ENCODE data around the gene CADM1.

The CADM1 gene

DNA sequence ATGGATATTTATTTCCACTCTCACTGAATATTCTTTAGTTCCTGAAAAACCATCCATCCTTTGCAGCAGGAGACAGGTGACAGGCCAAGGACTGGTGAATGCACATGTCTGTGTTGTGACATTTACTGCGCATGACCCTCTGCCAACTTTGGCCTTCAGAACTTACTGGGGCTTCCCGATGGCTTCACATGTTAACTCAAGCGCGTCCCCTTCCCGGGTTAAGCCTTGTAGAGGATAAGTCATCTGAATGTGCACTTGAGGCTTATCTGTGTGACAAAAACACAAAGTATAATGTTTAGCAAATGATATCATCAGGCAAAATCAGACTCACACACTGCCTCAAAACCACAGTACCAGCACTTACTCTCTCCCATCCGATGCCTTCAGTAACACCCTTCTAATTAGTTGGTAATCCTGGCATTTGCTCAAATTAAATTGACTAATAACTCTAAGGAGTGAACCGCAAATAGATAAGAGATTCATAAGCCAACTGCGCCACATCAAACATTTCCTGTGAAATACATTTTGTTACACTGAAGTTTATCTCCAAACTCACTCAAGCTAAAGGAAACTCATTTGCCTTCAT lies 286.4 kb downstream of the CADM1 start:
- TF ChIP-seq, protein P1, sequence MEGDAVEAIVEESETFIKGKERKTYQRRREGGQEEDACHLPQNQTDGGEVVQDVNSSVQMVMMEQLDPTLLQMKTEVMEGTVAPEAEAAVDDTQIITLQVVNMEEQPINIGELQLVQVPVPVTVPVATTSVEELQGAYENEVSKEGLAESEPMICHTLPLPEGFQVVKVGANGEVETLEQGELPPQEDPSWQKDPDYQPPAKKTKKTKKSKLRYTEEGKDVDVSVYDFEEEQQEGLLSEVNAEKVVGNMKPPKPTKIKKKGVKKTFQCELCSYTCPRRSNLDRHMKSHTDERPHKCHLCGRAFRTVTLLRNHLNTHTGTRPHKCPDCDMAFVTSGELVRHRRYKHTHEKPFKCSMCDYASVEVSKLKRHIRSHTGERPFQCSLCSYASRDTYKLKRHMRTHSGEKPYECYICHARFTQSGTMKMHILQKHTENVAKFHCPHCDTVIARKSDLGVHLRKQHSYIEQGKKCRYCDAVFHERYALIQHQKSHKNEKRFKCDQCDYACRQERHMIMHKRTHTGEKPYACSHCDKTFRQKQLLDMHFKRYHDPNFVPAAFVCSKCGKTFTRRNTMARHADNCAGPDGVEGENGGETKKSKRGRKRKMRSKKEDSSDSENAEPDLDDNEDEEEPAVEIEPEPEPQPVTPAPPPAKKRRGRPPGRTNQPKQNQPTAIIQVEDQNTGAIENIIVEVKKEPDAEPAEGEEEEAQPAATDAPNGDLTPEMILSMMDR (IDR thresholded peaks at IDR 0.05): no peak
- H3K9me3 ChIP-seq: no peaks in the 10 kb centered on the region
- no peaks in the 10 kb centered on the region for H3K4me1 ChIP-seq
- no peak overlapping the region for H3K4me3 ChIP-seq
- DNase-seq: no peak
- no peak overlapping the region for H3K27ac ChIP-seq
- H3K27me3 ChIP-seq: no peaks in the 10 kb centered on the region
- no peaks in the 10 kb centered on the region for H3K36me3 ChIP-seq
- intact Hi-C loops (cut with DNase I; ENCODE audit: low total_unique reads): no loop called here

DNA sequence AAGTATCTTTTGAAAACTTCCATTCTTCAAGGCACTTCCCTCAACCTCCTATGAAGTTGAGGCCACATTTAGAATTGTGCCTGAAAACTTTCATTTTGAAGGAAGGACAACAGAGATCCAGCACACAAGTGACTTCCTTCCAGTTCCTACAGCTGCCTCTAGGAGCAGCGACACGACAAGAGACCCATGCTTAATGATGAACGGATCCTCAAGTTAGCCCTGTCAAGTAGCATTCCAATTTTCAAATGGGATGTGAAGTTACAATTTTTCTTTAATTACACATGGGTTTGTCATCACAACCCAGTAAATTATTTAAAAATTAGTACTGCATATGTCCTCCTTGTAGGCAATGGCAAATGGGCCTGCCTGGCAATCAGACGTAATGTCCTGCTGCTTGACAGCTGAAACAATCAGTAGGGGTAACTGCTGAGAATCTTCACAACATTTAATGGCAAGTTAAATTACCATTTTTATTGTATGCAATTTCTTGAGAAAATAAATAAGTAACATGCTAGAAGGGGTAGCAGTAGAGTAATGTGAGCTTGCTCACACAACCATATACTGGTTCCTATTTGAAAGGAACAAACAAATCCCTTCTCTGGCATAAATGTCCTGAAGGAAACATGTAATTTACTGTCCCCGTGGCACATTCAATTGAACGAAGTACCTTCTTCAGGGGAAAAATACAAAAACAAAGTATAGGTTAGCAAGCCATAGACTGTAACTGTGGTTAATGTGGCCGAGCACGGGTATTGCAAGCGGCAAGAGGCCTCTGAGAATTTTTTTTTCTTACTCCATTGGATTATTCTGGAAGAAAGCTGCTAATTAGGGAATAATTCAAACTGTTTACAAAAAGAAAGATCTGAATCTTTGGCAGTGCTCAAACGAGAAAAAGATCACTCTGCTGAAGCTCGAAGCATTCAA lies 288.3 kb downstream of the CADM1 start:
- intact Hi-C loops (cut with DNase I; ENCODE audit: low total_unique reads): no loop called here
- Histone ChIP-seq H3K9me3 (no peaks in the 10 kb centered on the region), H3K4me3 (no peak overlapping the region), H3K36me3 (no peaks in the 10 kb centered on the region), H3K4me1 (no peaks in the 10 kb centered on the region), H3K27me3 (no peaks in the 10 kb centered on the region), H3K27ac (no peak overlapping the region)
- DNase-seq: no peak
- TF ChIP-seq, protein P1 (IDR thresholded peaks at IDR 0.05): no peak

DNA sequence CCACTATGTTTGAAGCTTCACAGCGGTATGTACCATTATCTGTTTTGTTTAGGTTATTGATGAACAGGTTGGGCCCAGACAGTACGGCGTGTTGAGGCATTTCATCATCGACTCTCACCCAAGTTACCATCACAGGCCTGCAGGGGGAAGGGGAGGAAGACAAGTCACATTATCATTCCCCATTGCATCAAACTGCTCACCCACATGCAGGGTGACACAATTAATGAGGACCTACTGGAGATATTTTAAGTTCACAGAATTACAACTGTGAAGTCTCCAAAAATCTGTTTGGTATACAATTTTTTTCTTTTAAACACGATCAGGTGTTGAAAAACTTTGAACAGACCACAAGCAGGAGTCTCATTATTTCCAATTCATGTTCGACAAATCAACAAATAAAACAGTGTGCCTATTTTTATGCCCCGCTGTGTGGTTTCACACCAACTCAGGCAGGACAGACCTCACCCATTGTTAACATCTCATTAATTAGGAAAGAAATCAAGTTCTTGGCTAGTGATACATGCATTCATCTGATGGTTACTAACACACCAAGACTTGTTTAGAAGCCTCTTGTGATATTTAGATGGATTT lies 289.5 kb downstream of the CADM1 start:
- intact Hi-C loops (cut with DNase I; ENCODE audit: low total_unique reads): no loop called here
- Histone ChIP-seq H3K4me1 (no peaks in the 10 kb centered on the region), H3K4me3 (no peak overlapping the region), H3K27me3 (no peaks in the 10 kb centered on the region), H3K27ac (no peak overlapping the region), H3K36me3 (no peaks in the 10 kb centered on the region), H3K9me3 (no peaks in the 10 kb centered on the region)
- DNase-seq: no peak
- TF ChIP-seq, protein P1 (IDR thresholded peaks at IDR 0.05): no peak

DNA sequence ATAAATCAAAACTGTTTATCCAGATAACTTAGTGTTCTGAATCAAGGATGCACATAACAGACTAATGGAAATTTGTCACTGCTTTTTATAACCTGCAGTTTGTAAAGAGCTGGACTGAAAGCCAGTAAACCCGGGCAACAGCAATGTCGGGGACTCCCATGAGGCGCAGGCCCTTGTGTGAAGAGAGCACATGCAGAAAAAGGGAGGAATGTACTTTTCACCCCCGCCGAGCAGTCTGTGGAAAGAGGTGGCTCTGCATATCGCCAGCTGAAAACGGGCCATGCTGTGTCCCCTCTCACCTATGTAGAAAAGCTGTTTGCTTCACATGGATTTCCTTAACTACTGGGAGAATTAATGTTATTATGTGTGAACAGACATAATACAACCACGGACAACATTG lies 291.2 kb downstream of the CADM1 start:
- Histone ChIP-seq H3K4me3 (no peak overlapping the region), H3K27me3 (no peaks in the 10 kb centered on the region), H3K27ac (no peak overlapping the region), H3K36me3 (no peaks in the 10 kb centered on the region), H3K9me3 (no peaks in the 10 kb centered on the region), H3K4me1 (no peaks in the 10 kb centered on the region)
- intact Hi-C loops (cut with DNase I; ENCODE audit: low total_unique reads): no loop called here
- DNase-seq: no peak
- TF ChIP-seq, protein P1 (IDR thresholded peaks at IDR 0.05): no peak

DNA sequence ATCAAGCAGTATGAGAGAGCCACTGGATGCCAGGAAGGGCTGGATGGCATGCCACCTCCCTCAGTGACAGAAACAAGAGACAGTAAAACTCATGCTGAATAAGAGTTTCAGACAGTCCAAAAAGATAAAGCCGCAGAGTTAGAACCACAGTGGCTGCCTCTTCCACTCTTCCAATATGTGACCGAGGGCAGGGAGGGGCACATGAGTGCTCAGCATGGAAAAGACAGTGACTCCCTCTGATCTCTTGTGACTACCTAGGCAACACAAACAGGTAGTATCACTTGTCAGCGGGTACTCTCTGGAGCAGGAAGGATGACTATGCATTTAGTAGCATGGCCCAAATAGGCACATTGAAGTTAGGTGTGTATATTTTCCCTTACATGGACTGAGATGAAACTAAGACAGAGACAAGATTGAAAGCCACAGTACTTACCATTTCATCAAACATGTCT lies 295.4 kb downstream of the CADM1 start:
- TF ChIP-seq, protein P1 (IDR thresholded peaks at IDR 0.05): no peak
- H3K27ac ChIP-seq: no peak overlapping the region
- H3K9me3 ChIP-seq: no peaks in the 10 kb centered on the region
- intact Hi-C loops (cut with DNase I; ENCODE audit: low total_unique reads): no loop called here
- H3K27me3 ChIP-seq: no peaks in the 10 kb centered on the region
- no peaks in the 10 kb centered on the region for H3K36me3 ChIP-seq
- no peak for DNase-seq
- no peak overlapping the region for H3K4me3 ChIP-seq
- H3K4me1 ChIP-seq: no peaks in the 10 kb centered on the region

Data from tibial artery (tissue), 4 donors.